Stimulated activated naive CD8-positive, alpha-beta T cell treated with anti-CD3 and anti-CD28 coated beads, Interleukin-15, Interleukin-2, amounts not matched to agents 100 ng/mL and 50 ng/mL, for 24 hours (primary cell): ENCODE results near the gene EIF3D.

Source experiments
- H3K27ac Mint-ChIP-seq: one replicate; pipeline ENCODE4 v1.8.0; 2021; ENCODE audit warnings: mild to moderate bottlenecking, mixed read lengths
- H3K27me3 Mint-ChIP-seq: one replicate; pipeline ENCODE4 v1.8.0; 2021; ENCODE audit warnings: mixed read lengths
- H3K36me3 Mint-ChIP-seq: one replicate; pipeline ENCODE4 v1.8.0; 2021; ENCODE audit warnings: low read depth, mixed read lengths
- H3K4me1 Mint-ChIP-seq: one replicate; pipeline ENCODE4 v1.8.0; 2021; ENCODE audit warnings: low read depth, mixed read lengths
- H3K4me3 Mint-ChIP-seq: one replicate; pipeline ENCODE4 v1.8.0; 2021; ENCODE audit warnings: mild to moderate bottlenecking, mixed read lengths
- H3K9me3 Mint-ChIP-seq: one replicate; pipeline ENCODE4 v1.8.0; 2021; ENCODE audit warnings: mixed read lengths

The EIF3D gene

GRCh38 chr22:36505998-36506635 is 22.8 kb downstream of the EIF3D start:
- Mint-ChIP-seq H3K9me3 (no peaks in the 10 kb centered on the region), H3K4me3 (peak overlapping the region; percentile 57), H3K27ac (peak overlapping the region; percentile 67), H3K36me3 (peaks cover 22% of the 10 kb centered on the region), H3K4me1 (peaks cover 26% of the 10 kb centered on the region), H3K27me3 (no peaks in the 10 kb centered on the region)

GRCh38 chr22:36497910-36498665 is 30.9 kb downstream of the EIF3D start:
- Mint-ChIP-seq H3K27me3 (no peaks in the 10 kb centered on the region), H3K9me3 (no peaks in the 10 kb centered on the region), H3K4me1 (peaks cover 6% of the 10 kb centered on the region), H3K4me3 (no peak overlapping the region), H3K36me3 (peaks cover 34% of the 10 kb centered on the region), H3K27ac (no peak overlapping the region)

GRCh38 chr22:36493690-36494110 is 35.3 kb downstream of the EIF3D start:
- H3K4me3 Mint-ChIP-seq: no peak overlapping the region
- peaks cover 11% of the 10 kb centered on the region for H3K4me1 Mint-ChIP-seq
- no peaks in the 10 kb centered on the region for H3K9me3 Mint-ChIP-seq
- no peak overlapping the region for H3K27ac Mint-ChIP-seq
- peaks cover 52% of the 10 kb centered on the region for H3K36me3 Mint-ChIP-seq
- no peaks in the 10 kb centered on the region for H3K27me3 Mint-ChIP-seq

- H3K9me3 Mint-ChIP-seq: peaks cover 3% of the 10 kb centered on the region
- peaks cover 46% of the 10 kb centered on the region for H3K36me3 Mint-ChIP-seq
- no peak overlapping the region for H3K4me3 Mint-ChIP-seq
- peaks cover 13% of the 10 kb centered on the region for H3K4me1 Mint-ChIP-seq
- H3K27me3 Mint-ChIP-seq: no peaks in the 10 kb centered on the region
- no peak overlapping the region for H3K27ac Mint-ChIP-seq
Measured at GRCh38 chr22:36492109-36492508, 36.9 kb downstream of the EIF3D start.

GRCh38 chr22:36491155-36491554 is 37.8 kb downstream of the EIF3D start:
- Mint-ChIP-seq H3K36me3 (peaks cover 50% of the 10 kb centered on the region), H3K27ac (no peak overlapping the region), H3K9me3 (peaks cover 5% of the 10 kb centered on the region), H3K4me1 (peaks cover 20% of the 10 kb centered on the region), H3K4me3 (no peak overlapping the region), H3K27me3 (no peaks in the 10 kb centered on the region)

GRCh38 chr22:36486619-36487384 is 42.2 kb downstream of the EIF3D start:
- H3K36me3 Mint-ChIP-seq: peaks cover 30% of the 10 kb centered on the region

GRCh38 chr22:36481393-36482168 is 47.4 kb downstream of the EIF3D start, which contains the start of gene TXN2:
TXN2 (minus strand) TSS chr22:36481640; CDS start chr22:36480837, 803 bp downstream.
- Mint-ChIP-seq H3K27me3 (no peaks in the 10 kb centered on the region), H3K4me3 (peak within 1 kb of the TSS; percentile 97), H3K4me1 (peaks cover 30% of the 10 kb centered on the region), H3K36me3 (peaks cover 37% of the 10 kb centered on the region), H3K9me3 (no peaks in the 10 kb centered on the region), H3K27ac (peak within 1 kb of the TSS; percentile 97)

More at GRCh38 chr22:36486619-36487384, 42.2 kb downstream of the EIF3D start:
- Mint-ChIP-seq H3K27me3 (no peaks in the 10 kb centered on the region), H3K4me1 (peaks cover 14% of the 10 kb centered on the region), H3K4me3 (no peak overlapping the region), H3K27ac (no peak overlapping the region), H3K9me3 (peaks cover 5% of the 10 kb centered on the region)

- Mint-ChIP-seq H3K4me3 (peak overlapping the region; percentile 97), H3K9me3 (no peaks in the 10 kb centered on the region), H3K27me3 (no peaks in the 10 kb centered on the region), H3K36me3 (peaks cover 36% of the 10 kb centered on the region), H3K27ac (peak overlapping the region; percentile 97), H3K4me1 (peaks cover 29% of the 10 kb centered on the region)
Measured at GRCh38 chr22:36480941-36481392, 48.0 kb downstream of the EIF3D start.

GRCh38 chr22:36478966-36479365 is 50.0 kb downstream of the EIF3D start:
- Mint-ChIP-seq H3K36me3 (peaks cover 53% of the 10 kb centered on the region), H3K27me3 (no peaks in the 10 kb centered on the region), H3K9me3 (no peaks in the 10 kb centered on the region), H3K4me1 (peaks cover 29% of the 10 kb centered on the region), H3K4me3 (peak overlapping the region; percentile 5), H3K27ac (no peak overlapping the region)

GRCh38 chr22:36475341-36475740 is 53.6 kb downstream of the EIF3D start:
- Mint-ChIP-seq H3K4me3 (no peak overlapping the region), H3K9me3 (no peaks in the 10 kb centered on the region), H3K27ac (no peak overlapping the region), H3K27me3 (no peaks in the 10 kb centered on the region), H3K4me1 (peaks cover 15% of the 10 kb centered on the region), H3K36me3 (peaks cover 54% of the 10 kb centered on the region)

- Mint-ChIP-seq H3K4me3 (no peak overlapping the region), H3K4me1 (peaks cover 18% of the 10 kb centered on the region), H3K27me3 (no peaks in the 10 kb centered on the region), H3K9me3 (no peaks in the 10 kb centered on the region), H3K36me3 (peaks cover 41% of the 10 kb centered on the region), H3K27ac (no peak overlapping the region)
Measured at GRCh38 chr22:36472689-36473088, 56.3 kb downstream of the EIF3D start.

- Mint-ChIP-seq H3K9me3 (no peaks in the 10 kb centered on the region), H3K27me3 (no peaks in the 10 kb centered on the region), H3K27ac (no peak overlapping the region), H3K4me3 (no peak overlapping the region), H3K4me1 (peaks cover 27% of the 10 kb centered on the region), H3K36me3 (peaks cover 38% of the 10 kb centered on the region)
Measured at GRCh38 chr22:36471341-36471821, 57.6 kb downstream of the EIF3D start.

GRCh38 chr22:36470994-36471331 is 58.0 kb downstream of the EIF3D start:
- H3K27ac Mint-ChIP-seq: no peak overlapping the region

More at GRCh38 chr22:36470994-36471331, 58.0 kb downstream of the EIF3D start:
- H3K9me3 Mint-ChIP-seq: no peaks in the 10 kb centered on the region
- peaks cover 36% of the 10 kb centered on the region for H3K36me3 Mint-ChIP-seq
- peaks cover 30% of the 10 kb centered on the region for H3K4me1 Mint-ChIP-seq
- H3K27me3 Mint-ChIP-seq: no peaks in the 10 kb centered on the region
- H3K4me3 Mint-ChIP-seq: no peak overlapping the region
